ENCODE data around the gene ANKRA2.

DNA sequence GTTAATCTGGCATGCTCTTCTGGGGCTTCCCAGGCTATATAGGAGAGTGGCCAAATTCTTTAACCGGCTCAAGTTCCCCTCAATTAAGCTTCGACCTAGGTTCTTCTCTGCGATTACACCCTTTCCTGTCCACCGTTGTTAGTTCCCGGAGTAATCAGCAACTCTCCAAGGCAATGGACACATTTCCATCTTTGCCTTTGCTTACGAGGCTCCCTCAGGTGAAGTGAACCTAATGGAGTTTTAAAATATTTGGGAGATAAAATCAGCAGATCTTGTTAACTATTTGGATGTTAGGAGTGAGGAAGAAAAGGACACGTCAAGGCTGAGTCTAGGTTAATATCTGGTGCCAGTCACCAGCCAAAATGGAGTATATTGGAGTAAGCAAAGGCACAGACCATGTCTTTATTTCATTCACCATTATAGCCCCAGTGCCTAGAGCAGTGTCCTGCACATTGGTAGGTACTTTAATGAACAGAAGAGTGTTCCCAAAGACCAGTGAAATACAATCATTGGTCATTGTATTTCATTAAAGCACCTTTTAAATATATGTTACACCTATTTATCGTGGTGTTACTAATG lies 619 bp upstream of the ANKRA2 start:
- no peak for TF ChIP-seq POLR2AphosphoS5 (IDR thresholded peaks at IDR 0.05)
- TF ChIP-seq, protein P1, sequence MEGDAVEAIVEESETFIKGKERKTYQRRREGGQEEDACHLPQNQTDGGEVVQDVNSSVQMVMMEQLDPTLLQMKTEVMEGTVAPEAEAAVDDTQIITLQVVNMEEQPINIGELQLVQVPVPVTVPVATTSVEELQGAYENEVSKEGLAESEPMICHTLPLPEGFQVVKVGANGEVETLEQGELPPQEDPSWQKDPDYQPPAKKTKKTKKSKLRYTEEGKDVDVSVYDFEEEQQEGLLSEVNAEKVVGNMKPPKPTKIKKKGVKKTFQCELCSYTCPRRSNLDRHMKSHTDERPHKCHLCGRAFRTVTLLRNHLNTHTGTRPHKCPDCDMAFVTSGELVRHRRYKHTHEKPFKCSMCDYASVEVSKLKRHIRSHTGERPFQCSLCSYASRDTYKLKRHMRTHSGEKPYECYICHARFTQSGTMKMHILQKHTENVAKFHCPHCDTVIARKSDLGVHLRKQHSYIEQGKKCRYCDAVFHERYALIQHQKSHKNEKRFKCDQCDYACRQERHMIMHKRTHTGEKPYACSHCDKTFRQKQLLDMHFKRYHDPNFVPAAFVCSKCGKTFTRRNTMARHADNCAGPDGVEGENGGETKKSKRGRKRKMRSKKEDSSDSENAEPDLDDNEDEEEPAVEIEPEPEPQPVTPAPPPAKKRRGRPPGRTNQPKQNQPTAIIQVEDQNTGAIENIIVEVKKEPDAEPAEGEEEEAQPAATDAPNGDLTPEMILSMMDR (IDR thresholded peaks at IDR 0.05 in 8 of 11, conservative IDR thresholded peaks at IDR 0.05 in 3 of 11): no peak
- no peak for TF ChIP-seq POLR2A (IDR thresholded peaks at IDR 0.05)

Measured in spleen (tissue), 7 donors.